Dendritic cell treated with granulocyte-macrophage colony-stimulating factor and Interleukin-4, amounts not matched to agents 40 ng/mL and 50 ng/mL, for 4 days (primary cell): Measurements from ENCODE around the gene TTBK2.

Experiments used
- H3K27ac Mint-ChIP-seq: one replicate; pipeline ENCODE4 v1.8.0; 2022; ENCODE audit warnings: mild to moderate bottlenecking, mixed read lengths
- H3K27me3 Mint-ChIP-seq: one replicate; pipeline ENCODE4 v1.8.0; 2022; ENCODE audit warnings: mild to moderate bottlenecking, mixed read lengths
- H3K36me3 Mint-ChIP-seq: one replicate; pipeline ENCODE4 v1.8.0; 2022; ENCODE audit warnings: low read depth, mixed read lengths
- H3K4me1 Mint-ChIP-seq: one replicate; pipeline ENCODE4 v1.8.0; 2022; ENCODE audit warnings: low read depth, mixed read lengths
- H3K4me3 Mint-ChIP-seq: one replicate; pipeline ENCODE4 v1.8.0; 2022; ENCODE audit warnings: mild to moderate bottlenecking, moderate library complexity, mixed read lengths
- H3K9me3 Mint-ChIP-seq: one replicate; pipeline ENCODE4 v1.8.0; 2022; ENCODE audit warnings: mixed read lengths
- intact Hi-C: fragments of 100-400 bp; cut with micrococcal nuclease; formaldehyde crosslinking; loops from one replicate; pipeline ENCODE4 v1.15.0; 2022

TTBK2 gene

GRCh38 chr15:42730135-42730534 is 190.4 kb downstream of the TTBK2 start:
- Mint-ChIP-seq H3K27ac (no peak overlapping the region), H3K27me3 (no peaks in the 10 kb centered on the region), H3K4me1 (peaks cover 4% of the 10 kb centered on the region), H3K36me3 (peaks cover 100% of the 10 kb centered on the region), H3K9me3 (no peaks in the 10 kb centered on the region), H3K4me3 (no peak overlapping the region)
- intact Hi-C loops = loop anchor here (10.0 kb wide), 1 partner anchor 195 kb away; the partner anchor contains the start of gene TTBK2

DNA sequence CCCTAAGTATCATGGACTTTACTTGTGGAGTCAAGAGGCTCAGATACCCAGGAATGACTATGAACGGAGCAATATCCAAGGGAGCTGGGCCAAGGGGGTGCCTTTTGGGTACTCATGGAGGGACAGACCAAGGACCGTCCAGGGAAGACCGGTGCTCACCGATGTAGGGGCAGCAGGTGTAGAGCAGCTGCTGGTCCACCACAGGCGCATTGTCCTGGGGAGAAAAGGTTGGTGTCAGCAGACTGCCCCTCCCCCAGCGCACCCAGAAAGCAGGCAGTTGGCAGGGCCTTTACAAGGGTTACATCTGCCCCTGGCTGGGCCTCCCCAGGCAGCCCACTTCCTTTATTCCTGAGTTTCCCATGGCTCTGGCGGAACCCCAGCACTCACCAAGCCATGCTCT is 191.2 kb downstream of the TTBK2 start:
- Mint-ChIP-seq H3K9me3 (no peaks in the 10 kb centered on the region), H3K27me3 (no peaks in the 10 kb centered on the region), H3K4me1 (peaks cover 3% of the 10 kb centered on the region), H3K4me3 (no peak overlapping the region), H3K36me3 (peaks cover 100% of the 10 kb centered on the region), H3K27ac (no peak overlapping the region)
- intact Hi-C loops = no loop called here

DNA sequence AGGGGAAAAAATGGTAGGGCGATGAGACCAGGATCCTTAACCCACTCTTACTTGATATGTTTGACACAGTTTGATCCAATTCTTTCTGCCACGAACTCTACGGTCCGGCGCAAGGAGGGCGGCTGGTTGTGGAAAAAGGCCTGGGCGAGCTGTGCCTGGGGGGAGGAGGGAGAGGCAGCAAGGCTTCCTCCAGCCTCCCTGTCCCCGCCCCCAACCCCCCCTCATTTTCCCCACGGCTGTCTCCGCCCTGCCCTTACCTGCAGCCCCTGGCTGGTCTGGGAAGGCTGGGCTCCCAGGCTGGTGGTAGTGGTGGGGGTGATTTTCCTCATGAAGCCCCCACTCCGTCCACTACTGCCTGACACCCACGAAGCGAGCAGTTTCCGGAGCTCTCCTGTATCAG is 191.6 kb downstream of the TTBK2 start:
- no peaks in the 10 kb centered on the region for H3K9me3 Mint-ChIP-seq
- intact Hi-C loops = no loop called here

GRCh38 chr15:42728560-42728959 is 192.0 kb downstream of the TTBK2 start:
- Mint-ChIP-seq H3K27ac (no peak overlapping the region), H3K4me3 (no peak overlapping the region)

More for the DNA sequence above, 191.6 kb downstream of the TTBK2 start:
- Mint-ChIP-seq H3K4me1 (peaks cover 3% of the 10 kb centered on the region), H3K4me3 (no peak overlapping the region), H3K27me3 (no peaks in the 10 kb centered on the region), H3K36me3 (peaks cover 100% of the 10 kb centered on the region), H3K27ac (no peak overlapping the region)

GRCh38 chr15:42727750-42728381 is 192.7 kb downstream of the TTBK2 start:
- H3K36me3 Mint-ChIP-seq = peaks cover 94% of the 10 kb centered on the region
- no peak overlapping the region for H3K4me3 Mint-ChIP-seq
- H3K4me1 Mint-ChIP-seq = peaks cover 3% of the 10 kb centered on the region
- no peak overlapping the region for H3K27ac Mint-ChIP-seq
- H3K9me3 Mint-ChIP-seq = no peaks in the 10 kb centered on the region
- intact Hi-C loops = no loop called here
- no peaks in the 10 kb centered on the region for H3K27me3 Mint-ChIP-seq

More at GRCh38 chr15:42728560-42728959, 192.0 kb downstream of the TTBK2 start:
- intact Hi-C loops = no loop called here
- Mint-ChIP-seq H3K27me3 (no peaks in the 10 kb centered on the region), H3K4me1 (peaks cover 3% of the 10 kb centered on the region), H3K36me3 (peaks cover 98% of the 10 kb centered on the region), H3K9me3 (no peaks in the 10 kb centered on the region)

DNA sequence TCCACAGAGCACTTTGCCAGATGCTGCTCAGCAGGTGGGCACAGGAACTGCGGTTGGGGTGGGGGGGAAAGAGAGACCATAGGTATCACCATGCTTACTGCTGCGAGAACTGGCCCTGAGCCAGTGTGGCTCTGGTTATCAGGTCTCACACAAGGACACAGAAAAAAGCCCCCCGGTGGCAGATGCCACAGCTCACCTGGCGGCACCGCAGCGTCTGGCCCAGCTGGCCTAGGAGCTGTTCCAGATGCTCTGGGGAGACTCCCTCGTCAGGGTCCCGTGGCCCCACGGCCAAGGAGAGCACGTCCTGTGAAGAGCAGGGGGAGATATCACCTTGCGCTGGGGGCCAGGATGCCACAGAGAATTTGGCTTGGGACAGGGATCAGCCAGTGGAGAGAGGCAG is 194.5 kb downstream of the TTBK2 start:
- intact Hi-C loops = no loop called here
- Mint-ChIP-seq H3K36me3 (peaks cover 89% of the 10 kb centered on the region), H3K27ac (no peak overlapping the region), H3K4me3 (no peak overlapping the region), H3K27me3 (no peaks in the 10 kb centered on the region), H3K4me1 (peaks cover 3% of the 10 kb centered on the region), H3K9me3 (no peaks in the 10 kb centered on the region)

GRCh38 chr15:42725331-42725903 is 195.2 kb downstream of the TTBK2 start:
- H3K36me3 Mint-ChIP-seq = peaks cover 86% of the 10 kb centered on the region
- intact Hi-C loops = no loop called here

DNA sequence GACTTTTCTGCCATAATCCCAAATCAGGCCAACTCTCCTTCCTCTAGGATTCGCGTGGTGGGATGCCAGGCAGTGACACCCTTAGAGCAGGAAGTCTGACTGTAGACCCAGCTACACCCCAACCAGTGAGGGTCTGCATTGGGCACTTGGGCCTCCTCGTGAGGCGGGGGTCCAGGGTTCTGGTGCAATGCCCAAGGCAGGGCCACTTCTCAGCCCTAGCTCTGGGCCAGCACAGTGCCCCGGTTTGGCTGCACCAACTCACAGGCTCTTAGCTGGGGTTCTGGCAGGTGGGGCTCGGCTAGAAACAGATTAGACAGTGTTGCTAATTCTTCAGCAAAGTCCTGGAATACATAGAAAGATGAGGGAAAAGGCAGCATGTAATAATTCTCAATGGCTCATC is 196.3 kb downstream of the TTBK2 start:
- H3K27ac Mint-ChIP-seq = no peak overlapping the region
- H3K36me3 Mint-ChIP-seq = peaks cover 86% of the 10 kb centered on the region
- H3K27me3 Mint-ChIP-seq = no peaks in the 10 kb centered on the region
- no peaks in the 10 kb centered on the region for H3K4me1 Mint-ChIP-seq
- H3K4me3 Mint-ChIP-seq = no peak overlapping the region
- no peaks in the 10 kb centered on the region for H3K9me3 Mint-ChIP-seq
- intact Hi-C loops = no loop called here

More at GRCh38 chr15:42725331-42725903, 195.2 kb downstream of the TTBK2 start:
- H3K4me1 Mint-ChIP-seq = peaks cover 3% of the 10 kb centered on the region
- H3K4me3 Mint-ChIP-seq = no peak overlapping the region
- no peaks in the 10 kb centered on the region for H3K27me3 Mint-ChIP-seq
- no peaks in the 10 kb centered on the region for H3K9me3 Mint-ChIP-seq
- no peak overlapping the region for H3K27ac Mint-ChIP-seq

- Mint-ChIP-seq H3K27ac (no peak overlapping the region), H3K27me3 (no peaks in the 10 kb centered on the region)
- intact Hi-C loops = no loop called here
Observed at GRCh38 chr15:42723068-42723467, 197.5 kb downstream of the TTBK2 start.

DNA sequence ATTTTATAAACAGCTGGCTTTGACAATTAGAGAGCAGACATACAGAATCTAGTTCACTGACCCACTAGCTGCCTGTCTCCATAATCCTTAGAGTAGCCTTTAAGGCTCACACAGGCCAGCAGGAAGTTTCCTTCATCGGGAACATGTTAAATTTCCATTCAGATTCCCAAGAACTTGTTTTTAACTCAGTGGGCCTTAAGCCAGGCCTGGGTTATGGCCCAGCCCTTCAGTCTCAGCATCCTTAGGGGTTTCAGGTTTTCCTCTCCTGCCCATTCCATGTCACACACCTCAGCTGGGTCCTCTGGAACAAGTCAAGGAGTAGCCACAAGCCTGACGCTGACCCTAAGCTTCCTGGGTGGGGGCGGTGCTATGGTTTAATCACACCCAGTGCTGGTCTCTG is 198.7 kb downstream of the TTBK2 start:
- Mint-ChIP-seq H3K36me3 (peaks cover 67% of the 10 kb centered on the region), H3K4me1 (no peaks in the 10 kb centered on the region)

More at GRCh38 chr15:42723068-42723467, 197.5 kb downstream of the TTBK2 start:
- H3K4me3 Mint-ChIP-seq = no peak overlapping the region
- H3K9me3 Mint-ChIP-seq = no peaks in the 10 kb centered on the region
- no peaks in the 10 kb centered on the region for H3K4me1 Mint-ChIP-seq
- peaks cover 78% of the 10 kb centered on the region for H3K36me3 Mint-ChIP-seq

GRCh38 chr15:42721016-42721415 is 199.6 kb downstream of the TTBK2 start:
- Mint-ChIP-seq H3K4me1 (no peaks in the 10 kb centered on the region), H3K9me3 (no peaks in the 10 kb centered on the region), H3K4me3 (no peak overlapping the region), H3K36me3 (peaks cover 58% of the 10 kb centered on the region), H3K27me3 (no peaks in the 10 kb centered on the region), H3K27ac (no peak overlapping the region)
- intact Hi-C loops = no loop called here

More for the DNA sequence above, 198.7 kb downstream of the TTBK2 start:
- no peak overlapping the region for H3K27ac Mint-ChIP-seq
- H3K27me3 Mint-ChIP-seq = no peaks in the 10 kb centered on the region
- H3K9me3 Mint-ChIP-seq = no peaks in the 10 kb centered on the region
- H3K4me3 Mint-ChIP-seq = no peak overlapping the region
- intact Hi-C loops = no loop called here

- Mint-ChIP-seq H3K4me1 (no peaks in the 10 kb centered on the region), H3K9me3 (no peaks in the 10 kb centered on the region), H3K27ac (peak overlapping the region; percentile 19), H3K36me3 (peaks cover 48% of the 10 kb centered on the region), H3K27me3 (no peaks in the 10 kb centered on the region), H3K4me3 (no peak overlapping the region)
- intact Hi-C loops = no loop called here
Observed at GRCh38 chr15:42720071-42720470, 200.5 kb downstream of the TTBK2 start.

DNA sequence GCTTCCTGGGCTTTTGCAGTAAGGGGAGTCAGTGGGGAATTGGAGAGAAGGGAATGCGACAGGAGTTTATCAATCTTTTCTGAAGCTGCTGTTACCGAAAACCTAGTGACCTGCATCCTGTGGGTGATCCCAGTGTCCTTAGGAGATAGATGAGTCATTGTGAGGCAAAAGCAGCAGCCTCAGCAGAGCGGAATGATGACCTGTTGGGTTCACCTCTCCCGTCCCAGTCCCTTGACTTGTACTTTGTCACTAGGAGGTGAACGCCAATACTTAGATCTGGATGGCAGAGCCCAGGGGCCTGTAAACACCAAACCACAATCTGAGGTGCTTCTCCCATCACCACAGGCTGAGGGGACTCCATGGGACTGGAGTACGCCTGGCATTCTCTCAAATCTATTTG is 201.5 kb downstream of the TTBK2 start:
- intact Hi-C loops = no loop called here
- no peaks in the 10 kb centered on the region for H3K27me3 Mint-ChIP-seq
- H3K36me3 Mint-ChIP-seq = peaks cover 38% of the 10 kb centered on the region
- no peak overlapping the region for H3K27ac Mint-ChIP-seq
- H3K9me3 Mint-ChIP-seq = no peaks in the 10 kb centered on the region
- H3K4me1 Mint-ChIP-seq = no peaks in the 10 kb centered on the region
- H3K4me3 Mint-ChIP-seq = no peak overlapping the region

DNA sequence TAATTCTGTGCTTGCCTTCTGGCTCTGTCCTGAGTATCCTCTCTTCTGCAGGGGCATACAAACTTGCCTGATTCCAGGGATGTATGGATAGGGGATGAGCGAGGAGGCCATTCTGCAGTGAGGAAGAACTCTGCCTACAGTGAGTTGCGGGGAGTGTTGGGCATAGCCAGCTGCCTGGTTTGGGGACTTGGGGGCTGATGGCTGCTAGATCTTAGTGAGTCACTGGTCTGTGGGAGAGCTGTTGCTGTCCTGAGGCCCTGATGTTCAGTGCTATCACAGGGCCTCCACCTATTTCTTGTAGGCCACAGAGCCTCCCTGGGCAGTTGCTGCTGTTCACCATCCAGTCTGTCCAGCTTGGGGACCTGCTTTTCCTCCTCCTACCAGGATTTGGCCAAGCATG is 204.0 kb downstream of the TTBK2 start:
- no peaks in the 10 kb centered on the region for H3K9me3 Mint-ChIP-seq
- peaks cover 25% of the 10 kb centered on the region for H3K36me3 Mint-ChIP-seq
- H3K4me3 Mint-ChIP-seq = no peak overlapping the region
- no peak overlapping the region for H3K27ac Mint-ChIP-seq
- intact Hi-C loops = no loop called here
- H3K27me3 Mint-ChIP-seq = no peaks in the 10 kb centered on the region
- no peaks in the 10 kb centered on the region for H3K4me1 Mint-ChIP-seq

- intact Hi-C loops = no loop called here
- Mint-ChIP-seq H3K4me1 (no peaks in the 10 kb centered on the region), H3K27me3 (no peaks in the 10 kb centered on the region), H3K27ac (no peak overlapping the region), H3K9me3 (no peaks in the 10 kb centered on the region), H3K36me3 (peaks cover 20% of the 10 kb centered on the region), H3K4me3 (no peak overlapping the region)
Observed at GRCh38 chr15:42716125-42716524, 204.5 kb downstream of the TTBK2 start.
